DMS53 treated with DMSO at 0.1 percent for 48 hours (cell line): ENCODE measurements around the gene HIPK2.

Source experiments
- DNase-seq: peaks from one replicate; lab custom pipeline; 2025; ENCODE audit not compliant: unreplicated experiment; lab: John Stamatoyannopoulos, UW

HIPK2 gene

GRCh38 chr7:139522830-139523198, 255.0 kb downstream of the HIPK2 start:
- no peak for DNase-seq

DNA sequence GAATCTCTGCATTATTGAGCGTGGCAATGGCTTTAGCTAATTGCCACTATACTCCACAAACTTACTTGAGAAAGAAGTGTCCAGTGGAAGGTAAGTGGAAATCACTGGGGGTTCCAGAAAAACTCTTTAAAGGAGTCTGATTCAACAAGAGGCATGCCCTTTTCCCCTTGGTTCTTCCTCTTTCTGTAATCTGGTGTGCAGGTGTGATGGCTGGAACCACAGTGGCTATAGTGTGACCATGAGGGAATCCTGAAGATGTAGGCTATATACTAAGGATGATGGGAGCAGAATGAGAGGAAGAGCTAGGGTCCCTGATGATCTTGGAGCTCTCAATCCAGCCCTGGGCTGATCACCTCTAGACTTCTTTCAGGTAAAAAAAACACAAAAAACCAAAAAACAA, 256.4 kb downstream of the HIPK2 start:
- no peak for DNase-seq

- DNase-seq: no peak
Observed at GRCh38 chr7:139515266-139515665, 262.5 kb downstream of the HIPK2 start.
